Kidney (tissue), 14 donors: ENCODE data around the gene SHISA8. TPM values are rescaled to one million over a fixed set of nuclear protein-coding genes. Genes with fewer than 3 reads are reported as not detected.

ENCODE experiments used
- DNase-seq, 5 donors: peaks; one replicate each; pipeline ENCODE4 v3.0.0-alpha.2; 2013 to 2020
- FAIRE-seq: peaks from 2 replicates; lab custom pipeline; 2012; peaks lifted over from hg19 to GRCh38; lab: Jason Lieb, UNC
- H3K27ac ChIP-seq, 2 donors: one replicate each; pipeline ENCODE4 v1.7.0; 2013; ENCODE audit warnings: low read depth in 2 of 2, low read length in 2 of 2, inconsistent platforms in 1 of 2
- H3K27me3 ChIP-seq: one replicate; pipeline ENCODE4 v1.7.1; 2013; ENCODE audit warnings: low read length, inconsistent platforms; ENCODE audit not compliant: control insufficient read depth, insufficient read depth
- H3K36me3 ChIP-seq, 3 donors: one replicate each; pipeline versions ENCODE4 v1.7.0 to v1.7.1; 2013; ENCODE audit warnings: low read length in 3 of 3, control low read depth in 1 of 3, inconsistent platforms in 1 of 3; ENCODE audit not compliant: insufficient read depth in 3 of 3, control insufficient read depth in 2 of 3
- H3K4me1 ChIP-seq, 3 donors: one replicate each; pipeline versions ENCODE4 v1.7.0 to v1.7.1; 2013; ENCODE audit warnings: low read length in 3 of 3, inconsistent platforms in 1 of 3, low read depth in 1 of 3; ENCODE audit not compliant: control insufficient read depth in 2 of 3, insufficient read depth in 2 of 3
- H3K4me3 ChIP-seq, 3 donors: one replicate each; pipeline versions ENCODE4 v1.7.0 to v1.8.1; 2013; ENCODE audit warnings: low read length in 3 of 3, control low read depth in 1 of 3, inconsistent platforms in 1 of 3
- H3K9ac ChIP-seq, 3 donors: one replicate each; pipeline versions ENCODE4 v1.7.0 to v1.7.1; 2013; ENCODE audit warnings: low read length in 3 of 3, control low read depth in 1 of 3, inconsistent platforms in 1 of 3
- H3K9me3 ChIP-seq, 3 donors: one replicate each; pipeline versions ENCODE4 v1.7.0 to v1.7.1; 2013; ENCODE audit warnings: low read length in 3 of 3, control low read depth in 1 of 3, inconsistent platforms in 1 of 3; ENCODE audit not compliant: control insufficient read depth in 2 of 3, insufficient read depth in 1 of 3
- CTCF ChIP-seq: IDR thresholded peaks from 3 replicates; pipeline ENCODE4 v1.5.1; 2012; ENCODE audit warnings: mild to moderate bottlenecking, moderate library complexity, borderline replicate concordance; ENCODE audit not compliant: insufficient read depth; ENCODE audit errors: extremely low read depth
- intact Hi-C: fragments of 100-400 bp; cut with DNase I; formaldehyde crosslinking; loops from one replicate; pipeline ENCODE4 v1.11.1; 2022
- polyA plus RNA-seq: library from polyadenylated mRNA; stranded (reverse); fragments of 350-450 nt; fragmentation: Illumina TruSeq; extraction: RNeasy Lipid Tissue Mini Kit (QIAGEN cat#74804); gene quantifications from one replicate; pipeline ENCODE4 v1.2.3, GENCODE V29; 2014; ENCODE audit warnings: low read depth, low replicate concordance; ENCODE audit not compliant: insufficient read depth
- total RNA-seq: library from RNA; stranded (reverse); fragmentation: NEBNext Ultra II Directional; extraction: Animal tissue kit (Norgen Biotek cat#: 25700); gene quantifications from one replicate; pipeline ENCODE4 v1.2.1, GENCODE V29; 2021
- donor health status: control.
- donor health status: control.
- donor health status: control.
- donor health status: control.
- donor health status: control.
- donor health status: DM: yes; HTN: yes; CAD: no.
- donor health status: Normal renal cell carcinoma (clear cell type).

Gene SHISA8
- total and polyA plus RNA-seq, 2 donors from 2014 or later, result 0.35 to 0.47 TPM

GRCh38 chr22:41868556-41868955 lies 46.3 kb downstream of the SHISA8 start:
- no peaks in the 10 kb centered on the region for H3K9me3 ChIP-seq
- FAIRE-seq (no peak), DNase-seq (no peak)
- H3K4me3 ChIP-seq, result no peak overlapping the region
- no peaks in the 10 kb centered on the region for H3K27me3 ChIP-seq
- no peak overlapping the region for H3K27ac ChIP-seq
- no peaks in the 10 kb centered on the region for H3K4me1 ChIP-seq
- H3K36me3 ChIP-seq, result peaks cover 6 to 27% (median 16%) of the 10 kb centered on the region in 3 donors
- intact Hi-C loops, result no loop called here
- no peak for TF ChIP-seq CTCF
- H3K9ac ChIP-seq, result no peak overlapping the region

- H3K36me3 ChIP-seq, result peaks cover 2 to 8% (median 7%) of the 10 kb centered on the region in 3 donors
- peaks cover 0 to 12% (median 0%) of the 10 kb centered on the region in 3 donors for H3K4me1 ChIP-seq
- H3K4me3 ChIP-seq, result no peak overlapping the region
- no peak for DNase-seq
- TF ChIP-seq CTCF, result no peak
- no peaks in the 10 kb centered on the region for H3K27me3 ChIP-seq
- no peak overlapping the region for H3K27ac ChIP-seq
- H3K9me3 ChIP-seq, result no peaks in the 10 kb centered on the region
- H3K9ac ChIP-seq, result no peak overlapping the region
- intact Hi-C loops, result no loop called here
- FAIRE-seq, result no peak
Measured at GRCh38 chr22:41863472-41863871, 51.4 kb downstream of the SHISA8 start.

GRCh38 chr22:41862530-41863266 lies 52.2 kb downstream of the SHISA8 start:
- no peak overlapping the region for H3K9ac ChIP-seq
- TF ChIP-seq CTCF, result no peak
- H3K36me3 ChIP-seq, result peaks cover 0 to 4% (median under 1%) of the 10 kb centered on the region in 3 donors
- H3K27ac ChIP-seq, result peak overlapping the region in 1 of 2 donors; percentile 60
- no peaks in the 10 kb centered on the region for H3K9me3 ChIP-seq
- FAIRE-seq, result no peak
- intact Hi-C loops, result no loop called here
- H3K4me3 ChIP-seq, result no peak overlapping the region
- H3K4me1 ChIP-seq, result peaks cover 0 to 12% (median 0%) of the 10 kb centered on the region in 3 donors
- no peaks in the 10 kb centered on the region for H3K27me3 ChIP-seq
- no peak for DNase-seq
